NCI-H510A (cell line): ENCODE results near the gene OSBPL5.

ENCODE experiments used
- DNase-seq: peaks from one replicate; lab custom pipeline; 2025; lab: John Stamatoyannopoulos, UW

Gene OSBPL5

DNA sequence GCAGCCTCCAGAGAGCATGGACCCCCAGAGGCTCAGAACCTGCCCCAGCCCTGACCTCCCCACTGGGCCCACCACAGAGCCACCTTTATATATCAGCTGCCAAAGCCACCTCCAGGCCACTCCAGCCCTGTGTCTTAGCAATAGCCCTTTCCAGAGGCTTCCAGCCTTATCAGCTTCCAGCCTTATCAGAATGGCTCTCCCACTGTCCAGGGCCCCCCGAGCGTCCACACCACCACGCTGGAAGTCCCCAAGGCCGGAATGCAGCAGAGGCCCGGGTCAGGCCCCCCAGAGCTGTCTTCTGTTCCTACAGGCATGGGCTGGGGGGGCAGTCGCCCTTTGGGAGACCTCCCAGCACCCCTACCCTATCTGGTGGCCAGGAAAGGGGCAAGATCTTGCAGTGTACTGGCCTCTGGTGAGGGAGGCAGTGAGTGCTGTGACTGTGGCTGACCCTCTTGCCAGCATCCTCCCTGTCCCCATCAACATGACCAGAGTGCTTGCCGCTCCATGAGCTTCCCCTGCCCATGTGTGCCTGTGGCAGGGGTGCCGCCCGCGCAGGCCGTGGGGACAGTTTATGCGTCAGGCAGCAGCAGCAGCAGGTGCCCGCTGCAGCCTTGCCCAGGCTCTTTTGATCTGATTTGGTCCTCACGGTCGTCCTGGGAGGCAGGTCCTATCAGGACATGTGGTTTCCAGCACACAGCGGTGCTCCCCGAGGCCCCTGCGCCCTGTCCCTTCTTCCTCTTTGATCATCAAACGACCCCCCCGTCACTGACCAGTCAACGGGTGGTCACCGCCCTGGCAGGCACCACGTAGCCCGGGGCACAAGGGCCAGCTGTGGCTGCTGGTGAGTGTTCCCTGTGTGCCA lies 15.9 kb downstream of the OSBPL5 start:
- DNase-seq, result no peak

DNA sequence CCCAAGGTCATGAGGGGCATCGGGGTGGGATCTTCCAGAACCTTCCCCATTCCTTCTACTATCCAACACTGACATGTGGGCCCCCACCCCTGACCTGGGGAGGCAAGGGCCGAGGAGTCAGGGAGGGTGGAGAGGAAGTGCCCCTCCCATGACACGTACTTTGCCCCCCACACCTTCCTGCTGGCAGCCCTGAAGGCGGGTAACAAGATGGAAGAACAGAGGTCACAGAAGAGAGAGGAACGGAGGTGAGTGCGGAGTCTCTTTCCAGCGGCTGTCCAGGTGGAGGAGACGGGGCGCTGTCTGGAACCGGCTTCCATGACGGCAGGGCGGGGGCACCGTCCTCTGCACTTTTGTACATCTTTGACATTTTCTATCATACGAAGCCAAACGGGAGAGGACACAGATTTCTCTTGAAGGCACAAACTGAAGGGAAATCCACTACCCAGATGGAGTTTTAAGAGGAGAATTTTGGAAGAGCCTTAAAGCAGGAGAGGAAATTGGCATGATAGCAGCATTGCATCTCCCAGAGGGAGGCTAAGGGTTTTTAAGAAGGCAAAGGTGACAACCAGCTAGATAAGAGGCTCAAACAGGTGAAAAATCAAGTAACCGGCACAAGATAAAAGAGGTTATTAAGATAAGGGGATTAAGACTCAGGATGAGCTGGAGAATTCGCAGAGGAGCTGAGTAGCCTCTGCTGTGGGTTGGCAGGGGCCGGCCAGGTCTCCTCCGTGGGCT lies 16.7 kb downstream of the OSBPL5 start:
- DNase-seq, result no peak

DNA sequence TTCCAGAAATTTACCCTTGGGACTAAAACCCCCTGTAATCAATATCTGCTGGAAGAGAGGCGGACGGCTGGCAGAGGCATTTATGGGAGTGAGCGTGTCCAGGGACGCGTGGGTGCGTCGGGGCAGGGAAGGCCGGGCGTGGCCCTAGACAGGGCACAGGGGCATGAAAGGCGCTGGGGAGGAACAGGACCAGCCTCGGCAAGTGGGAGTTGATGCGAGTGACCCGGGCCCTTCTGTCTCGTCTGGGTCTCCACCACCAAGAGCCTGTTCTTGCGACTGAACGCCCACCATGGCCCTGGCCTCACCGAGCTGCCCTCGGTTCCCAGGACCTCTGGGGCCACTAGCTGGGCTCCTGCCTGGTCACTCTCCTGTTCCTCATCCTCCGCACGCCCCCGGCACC lies 17.5 kb downstream of the OSBPL5 start:
- no peak for DNase-seq

DNA sequence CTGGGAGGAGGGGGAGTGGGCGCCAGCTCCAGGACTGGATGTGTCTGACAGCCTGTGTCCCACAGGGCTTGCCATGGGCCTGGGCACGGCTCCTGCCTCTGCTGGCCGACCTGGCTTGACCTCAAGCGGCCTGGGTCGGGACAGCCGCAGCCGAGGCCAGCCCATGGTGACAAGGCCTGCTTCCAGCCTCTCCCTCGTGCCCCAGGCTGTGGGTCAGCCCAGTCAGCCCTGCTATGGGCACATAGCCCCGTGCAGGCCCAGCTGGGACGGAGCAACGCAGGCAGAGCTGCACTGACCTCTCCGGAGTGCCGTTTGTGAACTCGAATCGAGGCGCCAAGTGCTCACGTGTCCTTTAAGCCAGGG lies 17.9 kb downstream of the OSBPL5 start:
- no peak for DNase-seq

DNA sequence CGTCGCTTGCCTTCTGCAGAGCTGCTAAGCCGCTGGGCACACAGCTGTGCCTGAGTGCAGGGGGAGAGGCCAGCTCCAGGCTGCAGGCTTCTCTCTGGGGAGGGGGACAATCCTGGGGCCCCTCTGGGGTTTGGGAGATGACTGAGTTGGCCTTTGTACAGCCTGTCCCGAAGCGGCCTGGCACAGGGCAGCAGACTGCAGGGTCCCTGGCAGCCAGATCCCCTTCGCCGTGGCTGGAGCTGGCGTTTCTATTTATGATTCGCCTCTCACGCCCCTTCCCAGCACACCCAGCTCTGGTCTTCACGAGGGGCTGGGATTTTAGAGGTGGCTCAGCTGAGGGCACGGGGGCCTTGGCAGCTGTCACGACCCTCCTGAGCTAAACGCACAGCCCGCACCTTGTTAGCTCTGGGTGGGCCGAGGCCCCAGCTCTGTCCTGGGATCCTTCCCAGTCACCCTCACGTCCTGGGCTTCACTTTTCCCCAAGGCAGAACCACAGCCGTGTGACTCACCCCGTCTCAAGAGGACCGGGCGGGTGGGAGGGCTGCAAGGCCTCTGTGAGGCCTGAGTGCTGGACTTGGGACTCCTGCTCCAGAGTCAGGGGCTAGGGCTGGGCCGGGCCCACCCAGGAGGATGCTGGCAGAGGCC lies 18.4 kb downstream of the OSBPL5 start:
- no peak for DNase-seq

DNA sequence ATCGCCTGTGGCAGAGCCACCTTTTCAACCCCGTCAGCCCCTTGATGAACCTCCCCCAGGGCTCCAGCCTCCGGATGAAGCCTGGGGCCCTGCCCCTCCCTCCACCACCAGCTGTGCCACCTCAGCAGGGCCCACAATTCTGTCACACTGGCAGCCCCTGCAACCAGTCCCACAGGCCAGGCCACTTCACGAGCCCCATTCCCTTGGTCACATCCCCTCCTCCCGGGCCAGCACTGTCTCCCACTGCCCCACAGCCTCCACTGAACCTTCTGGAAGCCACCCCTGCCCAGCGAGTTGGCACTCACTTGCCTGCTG lies 19.9 kb downstream of the OSBPL5 start:
- DNase-seq, result no peak

DNA sequence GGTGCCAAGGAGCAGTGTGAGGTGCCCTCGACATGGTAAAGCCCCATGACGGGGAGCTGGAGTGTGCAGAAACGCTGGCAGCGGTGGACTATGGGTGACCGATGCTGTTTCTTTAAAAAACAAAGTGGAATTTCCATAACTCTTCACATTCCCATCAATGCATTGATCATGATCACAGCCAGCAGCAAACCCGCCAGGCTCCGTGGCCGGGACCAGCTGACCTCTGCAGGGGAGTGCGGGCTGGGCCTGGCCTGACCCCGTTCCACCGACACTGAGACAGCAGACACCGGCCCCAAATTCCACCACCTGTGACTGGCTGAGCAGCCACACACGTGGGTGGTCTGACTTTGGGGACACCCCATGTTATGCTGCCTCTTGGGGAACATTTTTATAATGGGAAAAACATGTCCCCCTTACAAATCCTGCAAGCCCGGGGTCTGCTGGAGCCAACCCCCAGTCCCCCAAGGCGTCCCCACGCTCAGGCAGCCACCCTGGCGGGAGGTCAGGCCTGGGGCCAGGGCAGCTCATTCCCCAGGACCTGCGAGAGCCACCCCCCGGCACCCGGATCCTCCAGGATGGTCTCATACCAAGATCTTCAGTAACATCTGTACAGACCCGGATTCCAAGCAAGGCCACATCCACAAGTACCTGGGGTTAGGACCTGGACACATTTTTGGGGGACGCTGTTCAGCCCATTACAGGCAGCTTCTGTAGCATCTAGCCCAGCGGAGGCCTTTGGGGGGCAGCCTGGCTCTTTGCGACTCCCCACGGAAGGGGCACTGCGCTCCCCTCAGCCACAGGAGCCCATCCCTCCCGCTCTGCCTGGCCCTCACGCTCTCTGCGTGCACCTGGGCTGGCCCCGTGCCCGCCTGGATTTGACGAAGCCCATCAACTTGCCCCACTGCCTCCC lies 20.6 kb downstream of the OSBPL5 start:
- DNase-seq, result no peak

DNA sequence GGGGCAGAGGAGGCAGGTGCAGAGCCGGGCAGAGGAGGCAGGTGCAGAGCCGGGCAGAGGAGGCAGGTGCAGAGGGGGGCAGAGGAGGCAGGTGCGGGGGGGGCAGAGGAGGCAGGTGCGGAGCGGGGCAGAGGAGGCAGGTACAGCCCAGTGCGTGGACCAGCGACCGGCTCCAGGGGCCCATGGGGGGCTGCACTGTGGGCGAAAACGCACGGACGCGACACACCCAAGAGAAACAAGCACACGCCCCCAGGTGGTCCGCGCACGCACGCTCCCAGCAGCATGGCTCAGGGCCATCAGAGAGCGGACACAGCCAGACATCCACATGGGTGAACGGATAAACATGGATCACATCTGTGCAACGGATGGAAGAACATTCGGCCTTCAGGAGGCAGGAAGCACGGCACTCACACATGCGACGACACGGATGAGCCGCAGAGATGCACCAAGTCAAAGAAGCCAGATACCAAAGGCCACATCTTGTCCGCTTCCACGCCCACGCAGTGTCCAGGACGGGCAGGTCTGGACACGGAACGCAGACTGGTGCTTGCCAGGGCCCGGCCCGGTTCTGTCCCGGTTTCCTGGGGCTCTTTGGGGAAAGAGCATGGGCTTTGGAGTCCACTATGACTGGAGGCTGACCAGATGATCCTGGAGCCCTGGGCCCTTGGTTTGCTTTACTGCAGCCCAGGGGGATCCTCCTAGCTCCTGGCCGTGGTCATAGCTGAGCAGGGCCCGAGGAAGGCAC lies 21.8 kb downstream of the OSBPL5 start:
- no peak for DNase-seq

DNA sequence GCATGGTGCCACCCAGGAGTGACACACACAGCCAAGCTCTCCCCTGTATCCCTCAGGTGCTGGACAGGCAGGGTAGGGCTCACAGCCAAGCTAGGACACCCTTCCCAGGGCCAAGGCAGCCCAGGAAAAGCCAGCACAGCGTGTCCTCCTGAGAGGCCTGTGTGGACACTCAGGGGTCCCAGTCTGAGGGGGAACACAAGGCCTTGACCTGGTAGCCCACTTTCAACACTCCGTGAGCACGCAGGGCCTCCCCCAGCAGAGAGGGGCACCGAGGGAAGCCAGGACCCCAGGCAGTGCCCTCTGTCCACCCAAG lies 24.9 kb downstream of the OSBPL5 start:
- no peak for DNase-seq

DNA sequence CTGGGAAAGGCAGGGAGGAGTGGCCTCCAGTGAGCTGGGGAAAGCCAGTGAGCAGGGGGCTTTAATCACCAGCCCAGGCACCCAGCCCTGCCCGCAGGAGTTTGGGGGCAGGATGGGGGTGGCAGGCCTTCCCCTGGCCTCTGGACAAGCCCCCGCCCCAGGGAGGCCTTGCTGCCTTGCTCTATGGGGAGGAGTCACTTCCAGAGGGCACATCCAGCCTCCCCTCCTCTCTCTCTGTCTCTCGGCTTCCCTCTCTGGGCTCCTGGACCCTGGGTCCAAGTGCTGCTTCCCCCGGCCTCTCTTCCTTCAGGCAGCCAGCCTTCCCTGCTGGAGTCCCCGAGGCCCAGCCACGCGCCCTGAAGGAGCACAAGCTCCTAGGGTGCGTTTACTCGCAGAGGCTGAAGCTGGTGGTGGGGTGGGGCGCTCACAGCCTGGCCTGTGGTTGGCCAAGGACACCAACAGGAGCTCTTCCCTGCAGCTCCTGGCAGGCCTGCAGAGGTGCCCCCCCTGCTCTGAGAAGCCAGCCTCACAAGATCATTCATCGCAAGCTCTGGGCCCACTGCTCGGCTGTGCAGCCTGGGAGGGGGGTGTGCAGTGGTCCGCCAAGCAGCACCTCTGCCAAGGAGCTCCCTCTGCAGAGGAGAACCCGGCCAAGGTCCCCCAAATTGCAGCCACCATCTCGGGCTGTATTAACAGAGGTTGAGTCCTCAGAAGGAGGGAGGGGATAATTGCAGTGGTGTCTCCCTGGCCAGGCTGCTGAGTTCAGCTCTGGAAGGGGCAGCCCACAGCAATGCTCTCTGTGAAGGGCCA lies 25.4 kb downstream of the OSBPL5 start:
- DNase-seq, result no peak

DNA sequence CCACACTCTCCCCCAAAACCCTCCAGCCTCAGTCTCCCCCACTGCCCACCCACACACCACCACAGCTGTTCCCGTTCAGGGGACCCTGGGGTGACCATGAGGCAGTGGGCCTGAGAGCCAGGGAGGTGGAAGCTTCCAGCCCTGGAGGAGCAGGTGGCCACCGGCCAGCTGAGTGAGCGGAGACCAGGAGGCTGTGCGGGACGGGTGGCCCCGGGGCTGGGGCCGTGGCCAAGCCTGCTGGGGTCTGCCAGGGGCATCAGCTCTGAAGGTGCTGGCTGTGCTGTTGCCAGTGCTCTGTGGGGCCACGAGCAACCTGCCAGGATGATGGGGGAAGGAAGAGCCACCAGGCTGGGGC lies 26.0 kb downstream of the OSBPL5 start:
- no peak for DNase-seq

DNA sequence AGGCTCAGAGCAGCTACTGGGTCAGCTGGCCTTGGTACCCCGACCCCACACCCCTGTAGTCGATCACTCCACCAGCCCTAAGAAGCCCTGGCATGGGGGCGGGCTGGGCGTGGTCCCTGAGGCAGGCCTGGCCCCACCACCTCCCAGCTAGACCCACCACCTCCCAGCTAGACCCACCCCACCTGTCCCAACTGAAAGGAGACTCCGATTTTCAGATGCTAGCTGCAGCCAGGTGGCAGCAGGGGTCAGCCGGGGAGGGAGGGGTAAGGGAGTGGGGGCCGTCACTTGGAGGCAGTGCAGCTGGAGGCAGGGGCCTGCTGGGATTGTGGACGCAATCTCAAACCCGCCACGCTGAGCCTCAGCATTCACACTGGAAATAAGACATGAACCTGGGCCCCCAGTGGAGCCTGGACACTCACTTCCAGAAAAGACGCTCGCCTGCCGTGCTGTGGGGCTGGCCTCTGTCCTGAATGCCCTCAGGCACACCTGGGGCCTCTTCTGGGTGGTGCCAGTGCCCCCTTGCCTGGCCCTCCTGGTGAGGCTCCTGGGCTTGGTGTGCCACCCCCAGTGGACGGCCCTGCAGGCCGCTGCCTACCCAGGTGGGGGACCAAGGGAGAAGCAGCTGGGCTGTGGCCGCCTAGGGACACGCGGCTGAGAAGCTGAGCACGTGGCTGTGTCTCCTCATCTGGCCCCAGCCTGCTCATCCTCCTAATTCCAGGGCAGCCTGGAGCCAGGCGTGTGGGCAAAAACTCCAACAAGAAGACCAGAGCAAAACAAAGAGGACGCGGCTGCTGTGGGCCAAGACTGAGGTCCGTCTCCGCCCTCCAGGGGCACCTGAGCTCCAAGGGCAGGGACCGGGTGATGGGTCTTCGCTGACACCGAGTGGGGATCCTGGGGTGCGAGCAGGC lies 26.7 kb downstream of the OSBPL5 start:
- DNase-seq, result no peak

DNA sequence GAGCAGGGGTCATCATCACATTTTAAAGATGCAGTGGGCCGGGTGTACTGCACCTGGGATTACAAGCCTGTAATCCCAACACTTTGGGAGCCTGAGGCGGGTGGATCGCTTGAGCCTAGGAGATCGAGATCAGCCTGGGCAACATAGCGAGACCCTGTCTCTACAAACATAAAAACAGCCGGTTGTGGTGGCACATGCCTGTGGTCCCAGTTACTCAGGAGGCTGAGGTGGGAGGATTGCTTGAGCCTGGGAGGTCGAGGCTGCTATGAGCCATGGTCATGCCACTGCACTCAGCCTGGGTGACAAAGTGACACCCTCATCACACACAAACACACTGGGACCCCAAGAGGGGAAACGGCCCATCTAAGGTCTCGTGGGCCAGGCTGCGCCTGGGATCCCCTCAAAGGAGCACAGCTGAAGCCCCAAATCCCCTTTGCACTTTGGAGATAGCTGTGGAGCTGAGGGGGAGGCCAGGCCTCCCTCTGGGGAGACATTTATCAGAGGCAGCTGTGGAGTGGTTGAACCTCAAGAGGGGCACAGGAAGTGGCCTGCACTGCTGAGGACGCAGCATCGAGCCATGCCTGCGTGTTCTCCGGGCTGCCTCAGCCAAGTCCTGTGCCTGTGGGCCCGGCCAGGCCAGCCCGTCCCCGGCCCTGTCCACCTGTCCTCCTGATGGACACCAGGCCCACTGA lies 27.5 kb downstream of the OSBPL5 start:
- DNase-seq, result no peak

DNA sequence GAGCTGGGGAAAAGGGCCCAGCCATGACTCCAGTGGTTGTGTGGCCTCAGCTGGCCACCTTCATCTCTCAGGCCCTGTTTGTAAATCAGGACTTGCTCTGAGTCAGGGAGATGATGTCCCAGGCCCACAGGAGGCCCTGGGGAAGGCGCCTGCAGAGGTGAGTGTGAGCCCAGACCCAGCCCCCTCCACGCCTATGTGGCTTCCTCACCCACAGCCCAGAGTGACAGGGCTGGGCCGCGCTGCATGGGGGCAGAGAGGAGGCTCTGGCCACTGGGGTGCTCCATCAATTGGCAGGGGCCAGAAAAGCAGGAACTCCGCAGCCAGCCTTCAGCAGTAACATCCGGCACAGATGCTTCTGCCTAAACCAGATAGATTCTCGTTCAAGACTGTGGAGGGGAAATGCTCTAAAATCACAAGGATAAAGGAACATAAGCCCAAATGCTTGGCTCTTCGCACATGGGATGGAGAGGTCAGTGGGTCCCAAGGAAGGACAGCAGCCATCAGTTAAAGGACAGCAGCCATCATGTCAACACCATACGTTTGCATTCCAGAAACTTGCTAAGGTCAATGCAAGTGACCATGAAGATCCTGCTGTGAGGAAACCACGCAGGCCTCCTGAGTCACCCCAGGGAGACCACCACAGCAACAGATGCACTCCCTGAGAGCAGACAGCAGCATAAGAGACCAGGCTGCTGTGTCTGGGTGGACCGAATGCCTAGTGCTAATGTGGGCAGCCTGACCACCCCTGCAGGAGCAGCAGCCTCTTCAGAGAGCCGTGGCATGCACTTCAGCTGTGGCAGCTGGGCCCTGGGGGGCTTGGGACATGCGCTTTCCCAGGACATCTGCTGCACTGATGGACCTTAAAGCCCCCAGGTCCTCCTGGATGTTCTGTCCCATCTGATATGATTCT lies 28.3 kb downstream of the OSBPL5 start:
- no peak for DNase-seq

DNA sequence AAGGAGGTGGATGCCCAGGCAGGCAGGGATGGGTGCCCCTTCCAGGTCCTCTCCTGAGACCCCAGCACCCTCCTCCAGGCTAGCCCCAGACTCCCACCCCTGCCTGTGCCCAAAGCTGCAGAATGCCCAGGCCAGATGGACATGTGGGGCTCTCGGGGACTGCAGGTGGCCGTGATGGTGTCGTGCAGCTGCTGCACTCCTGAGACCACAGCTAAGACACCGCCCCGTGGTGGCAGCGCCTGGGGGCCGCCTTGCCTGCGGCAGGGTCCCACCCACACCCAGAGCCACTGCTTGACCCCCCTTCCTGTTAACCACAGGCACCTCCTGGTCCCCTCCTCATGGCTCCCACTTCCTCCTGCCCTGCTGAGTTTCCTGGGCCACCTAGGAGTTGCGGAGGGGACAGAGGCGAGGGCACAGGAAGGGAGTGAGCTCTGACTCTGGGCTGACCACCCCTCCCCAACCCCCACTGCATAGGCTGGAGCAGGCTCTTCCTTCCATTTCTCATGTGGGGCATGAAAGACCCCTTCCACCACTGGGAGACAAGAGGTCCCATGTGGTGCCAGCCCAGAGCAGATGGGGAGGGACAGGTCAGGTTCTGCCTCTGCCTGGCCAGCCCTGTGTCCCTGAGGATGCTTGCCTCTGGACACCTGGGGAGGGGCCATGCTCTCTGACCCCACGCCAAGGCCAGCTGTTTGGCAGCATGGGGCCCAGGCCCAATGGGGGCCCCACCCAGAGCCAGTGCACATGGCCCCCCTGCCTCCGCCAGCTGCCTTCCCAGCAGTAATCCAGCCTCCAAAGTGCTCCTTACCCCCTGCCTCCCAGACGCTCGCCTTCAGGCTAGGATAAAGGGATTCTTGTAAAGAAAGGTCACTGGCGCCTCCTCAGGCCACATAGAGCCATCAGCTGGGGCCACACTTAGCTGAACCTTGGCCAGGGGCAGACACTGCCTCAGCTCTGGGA lies 29.3 kb downstream of the OSBPL5 start:
- no peak for DNase-seq

DNA sequence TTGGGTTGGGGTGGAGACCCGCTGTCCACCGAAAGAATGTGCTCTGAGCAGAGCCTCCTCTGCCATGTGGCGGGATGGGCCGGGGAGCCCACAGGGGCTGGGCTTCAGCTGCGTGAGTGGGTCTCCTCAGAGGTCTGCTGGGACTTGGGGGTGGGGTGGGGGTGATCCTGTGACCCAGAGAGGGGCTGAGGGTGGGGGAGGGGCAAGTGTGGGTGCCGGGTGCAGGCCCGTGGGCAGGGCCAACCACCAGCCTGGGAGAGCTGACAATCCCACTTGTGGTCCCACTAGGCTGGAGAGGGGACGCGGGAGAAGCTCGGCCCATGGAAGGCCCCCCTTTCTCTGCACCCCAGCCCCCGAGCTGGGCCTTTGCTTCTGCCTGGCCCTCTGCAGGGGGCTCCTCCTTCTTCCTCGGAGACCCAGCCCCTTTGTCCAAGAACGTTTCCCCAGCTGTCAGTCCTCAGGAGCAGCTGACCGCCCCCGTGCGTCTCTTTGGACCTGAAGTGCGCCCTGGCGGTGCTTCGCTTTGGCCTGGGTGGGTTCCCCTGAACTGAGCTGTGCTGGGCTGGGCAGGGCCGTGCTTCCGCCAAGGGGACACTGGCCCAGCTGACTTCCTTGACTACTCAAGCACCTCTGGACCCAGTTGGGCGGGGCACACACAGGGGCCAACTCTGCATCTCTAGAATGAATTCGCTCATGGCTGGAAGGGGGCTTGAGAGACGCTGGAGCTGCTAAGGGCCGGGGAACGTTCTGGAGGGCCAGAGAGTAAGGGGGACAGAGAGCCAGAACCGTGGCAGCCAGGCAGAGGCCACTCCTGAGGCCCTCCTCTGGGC lies 30.2 kb downstream of the OSBPL5 start:
- DNase-seq, result no peak
